Transverse colon (tissue), 3 donors: ENCODE data around the gene DYNLT3.

Experiments
- CTCF ChIP-seq, 5 experiments: fragments of 200-600 bp in 3 of 5; fragments of 450-650 bp in 2 of 5; sonication (generic) in 3 of 5; IDR thresholded peaks; 1 replicate in 2 of 5; 2 replicates in 3 of 5; pipeline ENCODE4 v1.5.1; 2016 to 2017; ENCODE audit warnings: antibody characterized with exemption in 5 of 5, inconsistent platforms in 3 of 5, mild to moderate bottlenecking in 2 of 5, moderate library complexity in 1 of 5
- POLR2A ChIP-seq: fragments of 450-650 bp; IDR thresholded peaks from one replicate; pipeline ENCODE4 v1.6.1; 2016; ENCODE audit warnings: antibody characterized with exemption, mild to moderate bottlenecking, moderate library complexity

- TF ChIP-seq CTCF (IDR thresholded peaks at IDR 0.05) (no peak), POLR2A (no peak)
Observed at GRCh38 chrX:37834937-37835336, 12.4 kb downstream of the DYNLT3 start.
